Esophagus (tissue), 2 donors: ENCODE results near the gene LACTB. TPM values are rescaled to one million over a fixed set of nuclear protein-coding genes. Genes with fewer than 3 reads are reported as not detected.
"Not testable (repeated sequence)": the region's sequence is repeated elsewhere in the genome, so short reads cannot be mapped to it uniquely, and the experiment has no call there.

Experiments used
- H3K27ac ChIP-seq, 2 donors: one replicate each; pipeline ENCODE4 v1.5.1; 2013; ENCODE audit warnings: low read depth in 2 of 2, mild to moderate bottlenecking in 2 of 2, inconsistent platforms in 1 of 2, low read length in 1 of 2, moderate library complexity in 1 of 2
- H3K27me3 ChIP-seq, 2 donors: one replicate each; pipeline ENCODE4 v1.6.1; 2013; ENCODE audit warnings: low read length in 2 of 2, control low read depth in 1 of 2, mild to moderate bottlenecking in 1 of 2; ENCODE audit not compliant: insufficient read depth in 2 of 2, control insufficient read depth in 1 of 2
- H3K36me3 ChIP-seq, 2 donors: one replicate each; pipeline ENCODE4 v1.6.1; 2013; ENCODE audit warnings: low read length in 1 of 2; ENCODE audit not compliant: control insufficient read depth in 2 of 2, insufficient read depth in 2 of 2
- H3K4me1 ChIP-seq, 2 donors: one replicate each; pipeline ENCODE4 v1.6.1; 2013; ENCODE audit warnings: low read length in 1 of 2; ENCODE audit not compliant: control insufficient read depth in 2 of 2, insufficient read depth in 2 of 2
- H3K4me3 ChIP-seq, 2 donors: one replicate each; pipeline ENCODE4 v1.5.1; 2013; ENCODE audit warnings: low read length in 2 of 2, mild to moderate bottlenecking in 2 of 2, low read depth in 1 of 2, moderate library complexity in 1 of 2
- H3K9me3 ChIP-seq, 2 donors: one replicate each; pipeline ENCODE4 v1.6.1; 2013; ENCODE audit warnings: mild to moderate bottlenecking in 2 of 2, low read depth in 1 of 2, low read length in 1 of 2, moderate library complexity in 1 of 2; ENCODE audit not compliant: control insufficient read depth in 2 of 2, insufficient read depth in 1 of 2
- WGBS, 2 donors: extraction: QIAGEN DNeasy Blood & Tissue Kit; methylation state at CpG; one replicate each; pipeline ENCODE4 v1.1.7; 2013; 5-methylcytosine and 5-hydroxymethylcytosine counted together
- polyA plus RNA-seq, 2 donors: library from polyadenylated mRNA; stranded (reverse); fragments of 200-250 nt; gene quantifications; one replicate each; pipeline ENCODE4 v1.2.3, GENCODE V29; 2013
- donor health status: healthy with polysubstance abuse.
- donor health status: Bipolar disorder and iron deficiency.

The LACTB gene
- polyA plus RNA-seq, 2 donors, result 6.8 to 8.6 TPM

DNA sequence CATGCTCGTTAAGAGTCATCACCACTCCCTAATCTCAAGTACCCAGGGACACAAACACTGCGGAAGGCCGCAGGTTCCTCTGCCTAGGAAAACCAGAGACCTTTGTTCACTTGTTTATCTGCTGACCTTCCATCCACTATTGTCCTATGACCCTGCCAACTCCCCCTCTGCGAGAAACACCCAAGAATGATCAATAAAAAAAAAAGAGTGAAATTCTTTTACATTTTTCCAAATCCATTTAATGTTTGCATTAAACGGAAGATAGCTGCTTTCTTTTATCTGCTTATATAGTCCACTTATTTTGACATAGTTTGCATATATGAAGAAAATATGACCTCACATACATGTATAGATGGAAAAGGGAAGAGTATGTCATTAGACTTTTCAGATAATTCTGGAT is 22.1 kb upstream of the LACTB start:
- not testable (repeated sequence) for H3K36me3 ChIP-seq, H3K4me3 ChIP-seq, H3K27me3 ChIP-seq, H3K9me3 ChIP-seq, H3K27ac ChIP-seq, H3K4me1 ChIP-seq
- 78 to 82% methylated on average over 5 of the region's 5 CpGs for WGBS, 2 donors

DNA sequence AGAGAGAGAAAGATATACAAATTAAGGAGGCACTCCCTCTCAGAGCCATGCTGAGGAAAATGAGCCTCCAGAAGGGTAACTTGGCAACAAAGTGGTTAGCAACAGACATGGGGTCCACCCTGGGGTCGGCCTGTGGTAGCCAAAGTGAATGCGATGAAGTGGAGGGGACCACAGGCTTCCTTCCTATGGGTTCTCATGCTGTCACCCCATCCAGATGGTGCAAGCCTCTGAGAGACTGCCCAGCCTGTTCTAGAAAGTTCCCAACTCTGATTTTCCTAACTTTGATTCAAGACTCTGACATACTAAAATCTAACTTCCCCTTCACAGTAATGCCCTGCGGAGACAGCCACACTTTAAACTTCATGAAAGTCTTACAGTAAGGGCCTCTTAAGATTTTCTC is 18.2 kb upstream of the LACTB start:
- H3K27me3 ChIP-seq, result no peaks in the 10 kb centered on the region
- H3K36me3 ChIP-seq, result no peaks in the 10 kb centered on the region
- H3K27ac ChIP-seq, result no peak overlapping the region
- WGBS, 2 donors, result 74 to 83% methylated on average over 3 of the region's 3 CpGs
- H3K4me1 ChIP-seq, result no peaks in the 10 kb centered on the region
- H3K9me3 ChIP-seq, result no peaks in the 10 kb centered on the region
- no peak overlapping the region for H3K4me3 ChIP-seq

DNA sequence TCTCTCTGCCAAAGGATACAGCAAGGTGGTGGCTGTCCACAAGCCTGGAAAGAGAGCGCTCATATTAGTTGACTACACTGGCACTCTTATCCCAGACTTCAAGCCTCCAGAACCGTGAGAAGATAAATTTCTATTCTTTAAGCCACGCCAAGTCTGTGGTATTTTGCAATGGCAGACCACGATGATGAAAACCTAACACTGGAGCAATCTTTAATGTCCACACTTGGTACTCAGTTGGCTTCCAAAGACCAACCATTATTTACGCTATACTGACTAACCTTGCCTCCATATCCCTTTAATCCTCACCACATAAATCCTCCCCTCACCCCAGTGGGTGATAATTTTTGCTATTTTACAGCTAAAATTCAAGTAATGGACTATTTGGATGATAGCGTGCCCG is 16.9 kb upstream of the LACTB start:
- Histone ChIP-seq H3K27me3 (no peaks in the 10 kb centered on the region), H3K4me3 (no peak overlapping the region), H3K4me1 (no peaks in the 10 kb centered on the region), H3K27ac (no peak overlapping the region), H3K9me3 (no peaks in the 10 kb centered on the region), H3K36me3 (no peaks in the 10 kb centered on the region)
- WGBS, 2 donors, result 69 to 76% methylated on average over 7 of the region's 7 CpGs

DNA sequence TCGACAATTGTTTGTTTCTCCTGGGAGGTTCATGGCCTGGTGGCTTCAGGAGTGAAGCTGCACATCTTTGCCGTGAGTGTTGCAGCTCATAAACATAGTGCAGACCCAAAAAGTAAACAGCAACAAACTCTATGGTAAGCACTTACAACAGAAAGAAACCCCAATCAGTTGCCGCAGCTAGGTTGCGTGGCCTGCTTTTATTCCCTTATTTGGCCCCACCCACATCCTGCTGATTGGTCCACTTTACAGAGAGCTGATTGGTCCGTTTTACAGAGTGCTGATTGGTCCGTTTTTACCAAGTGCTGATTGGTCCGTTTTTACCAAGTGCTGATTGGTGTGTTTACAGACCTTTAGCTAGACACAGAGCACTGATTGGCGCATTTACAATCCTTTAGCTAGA is 16.3 kb upstream of the LACTB start:
- H3K36me3 ChIP-seq, H3K4me1 ChIP-seq, H3K4me3 ChIP-seq, H3K27ac ChIP-seq, H3K9me3 ChIP-seq, H3K27me3 ChIP-seq: not testable (repeated sequence)
- 75 to 80% methylated on average over 8 of the region's 8 CpGs for WGBS, 2 donors

DNA sequence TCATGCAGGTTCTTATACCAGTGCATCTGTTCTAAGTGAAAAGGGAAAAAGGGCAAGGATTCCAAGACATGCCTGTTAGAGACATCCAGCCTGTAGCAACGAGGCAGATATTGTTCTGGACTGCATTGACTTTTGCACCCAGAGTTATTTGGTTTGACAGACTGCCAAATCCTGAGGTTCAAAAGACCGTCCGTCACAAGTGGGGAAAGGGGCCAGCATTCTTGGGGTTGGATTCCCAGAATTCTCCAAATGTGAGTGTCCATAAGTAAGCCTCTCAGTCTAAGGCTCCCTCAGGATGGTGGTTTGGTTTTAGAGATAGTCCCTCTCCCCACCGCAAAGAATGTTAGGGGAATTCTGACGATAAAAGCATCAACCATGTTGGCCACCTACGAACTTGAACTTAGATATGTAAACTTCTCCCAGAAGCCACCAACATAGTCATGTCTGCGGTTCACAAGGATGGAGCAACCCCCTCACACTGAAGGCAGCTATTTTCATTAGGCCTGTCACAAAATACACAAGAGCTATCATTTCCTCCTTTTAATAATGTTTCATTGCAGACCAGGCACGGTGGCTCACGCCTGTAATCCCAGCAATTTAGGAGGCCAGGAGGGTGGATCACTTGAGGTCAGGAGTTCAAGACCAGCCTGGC is 13.6 kb upstream of the LACTB start:
- no peaks in the 10 kb centered on the region for H3K27me3 ChIP-seq
- no peak overlapping the region for H3K27ac ChIP-seq
- no peaks in the 10 kb centered on the region for H3K36me3 ChIP-seq
- 47 to 52% methylated on average over 9 of the region's 9 CpGs for WGBS, 2 donors
- H3K4me3 ChIP-seq, result no peak overlapping the region
- H3K9me3 ChIP-seq, result no peaks in the 10 kb centered on the region
- H3K4me1 ChIP-seq, result no peaks in the 10 kb centered on the region

DNA sequence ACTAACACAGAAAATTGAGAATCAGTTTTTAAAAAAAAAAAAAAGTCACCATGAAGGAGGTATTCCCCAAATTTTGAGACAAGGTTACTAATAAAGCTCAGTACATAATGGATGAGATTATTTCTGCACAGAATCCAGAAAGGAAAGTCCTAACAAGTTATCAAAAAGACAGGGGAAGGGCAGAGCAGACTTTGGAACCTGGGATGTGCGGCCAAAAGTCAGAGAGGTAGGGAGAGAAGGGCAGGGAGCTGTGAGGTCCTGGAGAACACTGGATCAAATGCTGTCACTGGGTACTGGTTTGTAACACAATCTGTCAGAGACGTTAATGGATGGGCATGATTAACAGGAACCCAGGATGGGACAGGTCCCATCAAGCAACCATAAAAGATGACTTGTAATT is 12.2 kb upstream of the LACTB start:
- H3K27me3 ChIP-seq, result no peaks in the 10 kb centered on the region
- H3K4me3 ChIP-seq, result no peak overlapping the region
- no peak overlapping the region for H3K27ac ChIP-seq
- 77 to 83% methylated on average over 2 of the region's 2 CpGs for WGBS, 2 donors
- H3K4me1 ChIP-seq, result no peaks in the 10 kb centered on the region
- H3K36me3 ChIP-seq, result no peaks in the 10 kb centered on the region
- H3K9me3 ChIP-seq, result no peaks in the 10 kb centered on the region

DNA sequence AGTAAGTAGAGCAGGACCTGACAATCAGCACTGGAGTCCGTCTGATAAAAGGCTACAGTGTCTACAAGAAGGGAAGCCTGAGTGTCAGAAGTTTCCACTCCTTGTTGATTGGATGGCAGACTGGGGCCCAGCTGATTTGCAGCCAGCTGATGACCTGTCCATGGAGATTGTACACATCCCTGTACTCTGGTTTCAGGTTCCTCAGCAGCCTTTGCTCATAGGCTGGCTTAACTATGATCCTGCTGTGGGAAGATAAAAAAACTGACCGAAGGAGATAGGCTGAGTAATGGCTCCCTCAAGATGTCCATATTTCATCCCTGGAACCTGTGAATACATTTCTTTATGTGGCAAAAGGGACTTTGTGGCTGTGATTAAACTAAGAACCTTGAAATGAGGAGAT is 11.7 kb upstream of the LACTB start:
- Histone ChIP-seq H3K27ac (no peak overlapping the region), H3K36me3 (no peaks in the 10 kb centered on the region), H3K4me3 (no peak overlapping the region), H3K27me3 (no peaks in the 10 kb centered on the region), H3K4me1 (no peaks in the 10 kb centered on the region), H3K9me3 (no peaks in the 10 kb centered on the region)
- 84 to 92% methylated on average over 2 of the region's 2 CpGs for WGBS, 2 donors

DNA sequence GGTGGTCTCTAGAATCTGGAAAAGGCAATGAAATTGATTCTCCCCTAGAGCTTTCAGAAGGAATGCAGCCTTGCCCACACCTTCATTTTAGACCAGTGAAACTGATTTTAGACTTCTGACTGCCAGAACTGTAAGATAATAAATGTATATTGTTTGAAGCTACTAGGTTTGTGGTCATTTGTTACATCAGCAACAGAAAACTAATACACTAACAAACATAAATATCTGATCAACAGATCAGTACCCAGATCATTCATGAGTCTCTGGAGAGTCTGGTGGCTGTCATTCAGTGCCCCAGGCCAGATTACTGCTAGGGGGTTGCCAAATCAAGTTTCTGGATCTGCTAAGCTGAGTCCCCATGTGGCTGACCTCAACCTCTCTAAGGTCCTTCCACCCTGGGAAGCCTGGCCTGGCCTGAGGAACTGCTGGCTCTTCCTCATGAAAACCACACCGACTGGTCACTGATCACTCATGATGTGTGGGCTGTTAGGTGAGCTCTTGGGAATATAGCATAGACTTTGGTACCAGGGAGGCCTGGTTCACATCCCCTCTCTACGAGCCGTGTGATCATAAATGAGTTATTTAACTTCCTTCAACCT is 11.1 kb upstream of the LACTB start:
- no peaks in the 10 kb centered on the region for H3K36me3 ChIP-seq
- H3K27ac ChIP-seq, result no peak overlapping the region
- H3K9me3 ChIP-seq, result no peaks in the 10 kb centered on the region
- H3K27me3 ChIP-seq, result no peaks in the 10 kb centered on the region
- 91 to 93% methylated on average over 3 of the region's 3 CpGs for WGBS, 2 donors
- H3K4me1 ChIP-seq, result no peaks in the 10 kb centered on the region
- no peak overlapping the region for H3K4me3 ChIP-seq

DNA sequence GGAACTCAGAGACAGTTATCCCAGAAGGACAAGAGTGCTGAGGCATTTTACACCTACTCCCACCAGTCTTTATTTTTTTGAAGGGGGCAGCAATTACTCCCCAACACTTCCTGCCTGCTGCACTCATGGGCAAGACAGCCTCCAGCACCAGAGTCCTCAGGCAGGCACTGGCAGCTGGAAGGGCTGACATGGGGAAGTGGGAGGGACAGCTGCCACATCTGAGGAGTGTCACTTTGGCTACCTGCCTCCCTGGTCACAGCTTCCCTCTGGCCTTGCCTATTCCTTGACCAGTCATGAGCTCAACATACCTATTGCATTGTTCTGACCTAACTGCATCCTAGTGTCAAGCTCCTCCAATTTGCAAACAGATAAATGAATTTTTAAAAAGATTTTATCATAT is 10.2 kb upstream of the LACTB start:
- no peaks in the 10 kb centered on the region for H3K9me3 ChIP-seq
- H3K27ac ChIP-seq, result no peak overlapping the region
- no peaks in the 10 kb centered on the region for H3K27me3 ChIP-seq
- no peaks in the 10 kb centered on the region for H3K36me3 ChIP-seq
- no peaks in the 10 kb centered on the region for H3K4me1 ChIP-seq
- no peak overlapping the region for H3K4me3 ChIP-seq

DNA sequence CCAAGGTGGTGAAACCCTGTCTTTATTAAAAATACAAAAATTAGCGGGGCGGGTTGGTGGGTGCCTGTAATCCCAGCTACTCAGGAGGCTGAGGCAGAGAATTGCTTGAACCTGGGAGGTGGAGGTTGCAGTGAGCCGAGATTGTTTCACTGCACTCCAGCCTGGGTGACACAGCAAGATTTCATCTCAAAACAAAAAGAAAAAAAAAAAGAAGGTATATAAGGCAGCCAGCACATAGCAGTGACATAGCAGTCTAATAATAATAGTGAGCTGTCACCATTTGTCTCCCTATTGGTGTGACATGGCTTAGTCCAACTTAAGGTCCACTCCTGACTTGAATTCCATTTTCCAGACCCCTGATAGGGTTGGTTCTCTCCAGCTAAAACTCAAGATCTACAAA is 8.8 kb upstream of the LACTB start:
- H3K27ac ChIP-seq, result no peak overlapping the region
- 96 to 98% methylated on average over 3 of the region's 3 CpGs for WGBS, 2 donors
- H3K36me3 ChIP-seq, result no peaks in the 10 kb centered on the region
- no peaks in the 10 kb centered on the region for H3K9me3 ChIP-seq
- no peak overlapping the region for H3K4me3 ChIP-seq
- no peaks in the 10 kb centered on the region for H3K4me1 ChIP-seq
- no peaks in the 10 kb centered on the region for H3K27me3 ChIP-seq
